ENCODE measurements around the gene POLA1.

The POLA1 gene

DNA sequence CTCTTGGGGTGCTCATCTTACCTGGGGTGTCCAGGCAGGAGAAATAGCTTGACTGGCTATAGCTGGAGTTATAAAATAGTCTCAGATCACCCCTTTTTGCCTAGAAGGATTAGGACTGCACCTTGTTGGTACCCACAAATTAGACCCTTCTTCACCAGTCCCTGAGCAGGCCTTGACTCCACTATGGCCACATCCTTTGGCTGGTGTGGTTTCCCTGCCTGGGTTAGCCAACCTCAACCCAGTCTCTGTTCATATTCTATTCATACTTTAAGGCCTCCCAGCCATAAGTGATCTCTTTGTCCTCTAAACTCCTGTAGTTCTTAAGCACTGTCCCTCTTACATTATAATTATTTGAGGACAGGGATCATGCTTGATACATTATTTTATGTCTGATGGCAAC is 252.7 kb downstream of the POLA1 start:
- Histone ChIP-seq H3K4me3 (ENCODE audit: low read length) (no peak overlapping the region), H3K9me3 (ENCODE audit: control insufficient read depth, low read depth, low read length) (no peaks in the 10 kb centered on the region), H3K4me1 (ENCODE audit: control insufficient read depth, low read depth, low read length) (peaks cover 5% of the 10 kb centered on the region), H3K9ac (ENCODE audit: low read length) (no peak overlapping the region), H3K36me3 (ENCODE audit: control insufficient read depth, low read depth, low read length) (no peaks in the 10 kb centered on the region), H3K27ac (ENCODE audit: low read length) (no peak overlapping the region), H3K27me3 (ENCODE audit: control insufficient read depth, insufficient read depth, low read length) (no peaks in the 10 kb centered on the region)

GRCh38 chrX:24954732-24955131 is 261.0 kb downstream of the POLA1 start:
- no peaks in the 10 kb centered on the region for H3K36me3 ChIP-seq (ENCODE audit: control insufficient read depth, low read depth, low read length)
- H3K9me3 ChIP-seq (ENCODE audit: control insufficient read depth, low read depth, low read length), result no peaks in the 10 kb centered on the region
- no peak overlapping the region for H3K9ac ChIP-seq (ENCODE audit: low read length)
- H3K4me1 ChIP-seq (ENCODE audit: control insufficient read depth, low read depth, low read length), result peaks cover 9% of the 10 kb centered on the region
- H3K27ac ChIP-seq (ENCODE audit: low read length), result no peak overlapping the region
- H3K27me3 ChIP-seq (ENCODE audit: control insufficient read depth, insufficient read depth, low read length), result no peaks in the 10 kb centered on the region
- no peak overlapping the region for H3K4me3 ChIP-seq (ENCODE audit: low read length)

GRCh38 chrX:24955372-24955930 is 261.7 kb downstream of the POLA1 start:
- no peak overlapping the region for H3K27ac ChIP-seq (ENCODE audit: low read length)
- no peaks in the 10 kb centered on the region for H3K36me3 ChIP-seq (ENCODE audit: control insufficient read depth, low read depth, low read length)
- H3K9me3 ChIP-seq (ENCODE audit: control insufficient read depth, low read depth, low read length), result no peaks in the 10 kb centered on the region
- H3K4me1 ChIP-seq (ENCODE audit: control insufficient read depth, low read depth, low read length), result peaks cover 9% of the 10 kb centered on the region
- H3K27me3 ChIP-seq (ENCODE audit: control insufficient read depth, insufficient read depth, low read length), result no peaks in the 10 kb centered on the region
- H3K4me3 ChIP-seq (ENCODE audit: low read length), result no peak overlapping the region
- no peak overlapping the region for H3K9ac ChIP-seq (ENCODE audit: low read length)

- H3K4me3 ChIP-seq (ENCODE audit: low read length), result no peak overlapping the region
Observed at GRCh38 chrX:24956828-24957227, 263.1 kb downstream of the POLA1 start.

DNA sequence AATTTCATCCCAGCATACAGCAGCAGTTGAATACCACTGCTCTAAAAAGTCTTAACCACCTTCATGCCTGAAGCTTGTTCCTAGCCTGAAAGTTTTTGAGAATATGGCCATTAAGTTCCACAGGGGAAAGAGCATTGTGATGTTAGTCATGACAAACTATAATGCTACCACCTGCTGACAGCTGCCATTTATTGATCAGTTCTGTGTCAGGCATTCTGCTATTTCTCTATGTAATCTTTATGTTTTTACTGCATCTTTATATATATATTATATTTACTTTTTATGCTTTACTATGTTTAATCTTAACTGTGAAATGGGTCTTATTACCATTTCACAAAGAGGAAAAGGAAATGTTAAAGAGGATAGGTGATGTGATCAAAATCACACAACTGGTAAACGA is 268.1 kb downstream of the POLA1 start:
- Histone ChIP-seq H3K9ac (ENCODE audit: low read length) (no peak overlapping the region), H3K27ac (ENCODE audit: low read length) (no peak overlapping the region), H3K4me3 (ENCODE audit: low read length) (no peak overlapping the region), H3K9me3 (ENCODE audit: control insufficient read depth, low read depth, low read length) (no peaks in the 10 kb centered on the region), H3K4me1 (ENCODE audit: control insufficient read depth, low read depth, low read length) (peaks cover 15% of the 10 kb centered on the region), H3K27me3 (ENCODE audit: control insufficient read depth, insufficient read depth, low read length) (no peaks in the 10 kb centered on the region), H3K36me3 (ENCODE audit: control insufficient read depth, low read depth, low read length) (no peaks in the 10 kb centered on the region)

More at GRCh38 chrX:24956828-24957227, 263.1 kb downstream of the POLA1 start:
- H3K27ac ChIP-seq (ENCODE audit: low read length), result no peak overlapping the region
- no peaks in the 10 kb centered on the region for H3K36me3 ChIP-seq (ENCODE audit: control insufficient read depth, low read depth, low read length)
- no peak overlapping the region for H3K9ac ChIP-seq (ENCODE audit: low read length)
- H3K27me3 ChIP-seq (ENCODE audit: control insufficient read depth, insufficient read depth, low read length), result no peaks in the 10 kb centered on the region
- peaks cover 7% of the 10 kb centered on the region for H3K4me1 ChIP-seq (ENCODE audit: control insufficient read depth, low read depth, low read length)
- H3K9me3 ChIP-seq (ENCODE audit: control insufficient read depth, low read depth, low read length), result no peaks in the 10 kb centered on the region

DNA sequence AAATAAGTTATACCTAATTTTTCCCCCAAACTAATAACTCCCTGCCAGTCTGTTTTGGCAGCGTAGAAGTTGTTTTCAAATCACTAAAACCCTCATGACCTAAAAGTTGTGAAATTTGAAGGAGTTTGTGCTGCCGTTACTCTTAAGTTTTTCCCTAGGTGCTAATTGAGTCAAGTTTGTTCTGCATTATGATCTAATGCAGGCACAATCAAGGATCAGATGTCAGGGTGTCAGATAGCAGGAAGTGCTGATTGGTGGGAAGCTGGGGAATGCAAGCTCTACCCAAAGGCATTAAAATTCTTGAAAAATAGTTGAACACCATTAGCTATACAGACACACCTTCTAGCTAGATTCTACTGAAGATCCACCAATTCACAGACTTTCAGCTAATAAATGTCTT is 270.1 kb downstream of the POLA1 start:
- Histone ChIP-seq H3K27ac (ENCODE audit: low read length) (no peak overlapping the region), H3K4me3 (ENCODE audit: low read length) (no peak overlapping the region), H3K9me3 (ENCODE audit: control insufficient read depth, low read depth, low read length) (no peaks in the 10 kb centered on the region), H3K4me1 (ENCODE audit: control insufficient read depth, low read depth, low read length) (peaks cover 11% of the 10 kb centered on the region), H3K27me3 (ENCODE audit: control insufficient read depth, insufficient read depth, low read length) (no peaks in the 10 kb centered on the region), H3K9ac (ENCODE audit: low read length) (no peak overlapping the region), H3K36me3 (ENCODE audit: control insufficient read depth, low read depth, low read length) (no peaks in the 10 kb centered on the region)

DNA sequence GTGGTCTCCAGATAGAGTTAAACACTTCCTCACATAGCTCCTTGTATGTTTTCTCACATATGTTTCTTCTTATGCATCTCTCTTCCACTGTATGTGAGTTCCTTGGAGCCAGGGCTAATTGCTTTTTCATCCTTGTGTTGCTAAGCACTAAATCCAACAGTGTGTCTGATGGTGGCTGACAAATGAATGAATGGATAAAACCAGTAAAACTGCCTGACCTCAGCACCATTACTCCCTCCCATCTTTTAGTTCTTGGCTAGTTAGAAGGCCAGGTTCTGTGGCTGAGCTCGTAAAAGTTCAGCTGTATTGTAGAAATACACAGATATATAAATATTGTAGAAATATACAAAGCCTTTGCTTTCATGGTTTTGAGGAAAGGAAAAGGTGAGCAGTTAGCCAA is 271.7 kb downstream of the POLA1 start:
- H3K27ac ChIP-seq (ENCODE audit: low read length), result no peak overlapping the region
- no peak overlapping the region for H3K4me3 ChIP-seq (ENCODE audit: low read length)
- H3K4me1 ChIP-seq (ENCODE audit: control insufficient read depth, low read depth, low read length), result peaks cover 11% of the 10 kb centered on the region
- no peaks in the 10 kb centered on the region for H3K9me3 ChIP-seq (ENCODE audit: control insufficient read depth, low read depth, low read length)
- no peaks in the 10 kb centered on the region for H3K36me3 ChIP-seq (ENCODE audit: control insufficient read depth, low read depth, low read length)
- H3K9ac ChIP-seq (ENCODE audit: low read length), result no peak overlapping the region
- no peaks in the 10 kb centered on the region for H3K27me3 ChIP-seq (ENCODE audit: control insufficient read depth, insufficient read depth, low read length)

GRCh38 chrX:24969812-24970211 is 276.1 kb downstream of the POLA1 start:
- H3K4me1 ChIP-seq (ENCODE audit: control insufficient read depth, low read depth, low read length), result no peaks in the 10 kb centered on the region
- H3K27me3 ChIP-seq (ENCODE audit: control insufficient read depth, insufficient read depth, low read length), result no peaks in the 10 kb centered on the region

DNA sequence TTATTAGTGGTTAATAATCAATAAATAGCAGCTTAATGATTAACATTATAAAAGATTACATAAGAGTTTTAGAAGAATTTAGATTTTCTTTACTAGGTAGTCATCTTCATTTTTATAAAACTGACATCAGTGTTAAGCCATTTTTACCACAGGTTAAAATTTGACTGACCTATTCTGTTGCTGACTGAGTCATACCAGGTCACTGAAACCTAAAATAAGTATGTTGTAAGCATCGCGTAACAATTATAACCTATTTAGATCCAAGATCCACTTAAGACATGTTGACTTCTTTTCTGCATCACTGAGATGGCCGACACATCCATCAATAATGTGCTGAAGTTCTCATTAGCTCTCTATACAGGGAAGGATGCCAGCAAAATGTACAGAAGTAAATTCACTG is 285.4 kb downstream of the POLA1 start:
- H3K27me3 ChIP-seq (ENCODE audit: control insufficient read depth, insufficient read depth, low read length), result no peaks in the 10 kb centered on the region
- no peak overlapping the region for H3K9ac ChIP-seq (ENCODE audit: low read length)
- H3K4me3 ChIP-seq (ENCODE audit: low read length), result no peak overlapping the region
- no peaks in the 10 kb centered on the region for H3K9me3 ChIP-seq (ENCODE audit: control insufficient read depth, low read depth, low read length)
- no peaks in the 10 kb centered on the region for H3K4me1 ChIP-seq (ENCODE audit: control insufficient read depth, low read depth, low read length)
- H3K36me3 ChIP-seq (ENCODE audit: control insufficient read depth, low read depth, low read length), result no peaks in the 10 kb centered on the region
- no peak overlapping the region for H3K27ac ChIP-seq (ENCODE audit: low read length)

More at GRCh38 chrX:24969812-24970211, 276.1 kb downstream of the POLA1 start:
- Histone ChIP-seq H3K9ac (ENCODE audit: low read length) (no peak overlapping the region), H3K9me3 (ENCODE audit: control insufficient read depth, low read depth, low read length) (no peaks in the 10 kb centered on the region), H3K4me3 (ENCODE audit: low read length) (no peak overlapping the region), H3K36me3 (ENCODE audit: control insufficient read depth, low read depth, low read length) (no peaks in the 10 kb centered on the region), H3K27ac (ENCODE audit: low read length) (no peak overlapping the region)

GRCh38 chrX:24981030-24981429 is 287.3 kb downstream of the POLA1 start:
- H3K27me3 ChIP-seq (ENCODE audit: control insufficient read depth, insufficient read depth, low read length), result no peaks in the 10 kb centered on the region
- no peaks in the 10 kb centered on the region for H3K4me1 ChIP-seq (ENCODE audit: control insufficient read depth, low read depth, low read length)
- no peak overlapping the region for H3K27ac ChIP-seq (ENCODE audit: low read length)
- H3K4me3 ChIP-seq (ENCODE audit: low read length), result no peak overlapping the region
- no peaks in the 10 kb centered on the region for H3K36me3 ChIP-seq (ENCODE audit: control insufficient read depth, low read depth, low read length)
- H3K9ac ChIP-seq (ENCODE audit: low read length), result no peak overlapping the region
- no peaks in the 10 kb centered on the region for H3K9me3 ChIP-seq (ENCODE audit: control insufficient read depth, low read depth, low read length)

- Histone ChIP-seq H3K4me3 (ENCODE audit: low read length) (no peak overlapping the region), H3K9me3 (ENCODE audit: control insufficient read depth, low read depth, low read length) (no peaks in the 10 kb centered on the region), H3K36me3 (ENCODE audit: control insufficient read depth, low read depth, low read length) (no peaks in the 10 kb centered on the region), H3K27ac (ENCODE audit: low read length) (no peak overlapping the region), H3K9ac (ENCODE audit: low read length) (no peak overlapping the region), H3K4me1 (ENCODE audit: control insufficient read depth, low read depth, low read length) (no peaks in the 10 kb centered on the region), H3K27me3 (ENCODE audit: control insufficient read depth, insufficient read depth, low read length) (no peaks in the 10 kb centered on the region)
Observed at GRCh38 chrX:24982306-24982965, 288.7 kb downstream of the POLA1 start.

DNA sequence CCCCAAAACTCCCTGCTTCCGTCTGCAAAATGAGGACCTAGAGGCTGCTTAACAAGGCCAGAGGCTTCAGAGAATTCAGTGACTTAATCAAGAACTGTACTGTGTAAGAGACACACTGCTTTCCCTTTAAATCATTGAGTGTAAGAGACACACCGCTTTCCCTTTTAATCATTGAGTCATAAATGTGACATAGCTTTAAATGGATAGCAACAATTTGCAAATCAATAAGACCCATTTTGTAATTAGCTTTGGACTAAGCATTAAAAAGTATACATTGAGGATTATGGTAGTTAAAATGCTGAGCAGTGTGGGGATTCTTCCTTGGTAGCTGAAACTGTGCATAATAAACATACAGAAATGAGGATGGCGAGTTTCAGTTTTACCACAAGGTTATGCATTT is 290.2 kb downstream of the POLA1 start:
- H3K9me3 ChIP-seq (ENCODE audit: control insufficient read depth, low read depth, low read length), result no peaks in the 10 kb centered on the region
- no peak overlapping the region for H3K9ac ChIP-seq (ENCODE audit: low read length)
- no peaks in the 10 kb centered on the region for H3K36me3 ChIP-seq (ENCODE audit: control insufficient read depth, low read depth, low read length)
- no peaks in the 10 kb centered on the region for H3K4me1 ChIP-seq (ENCODE audit: control insufficient read depth, low read depth, low read length)
- no peaks in the 10 kb centered on the region for H3K27me3 ChIP-seq (ENCODE audit: control insufficient read depth, insufficient read depth, low read length)
- H3K27ac ChIP-seq (ENCODE audit: low read length), result no peak overlapping the region
- H3K4me3 ChIP-seq (ENCODE audit: low read length), result no peak overlapping the region

Data from iPS-18a (cell line).